Measurements from ENCODE around the gene CYGB.

The CYGB gene

GRCh38 chr17:76558198-76559095 is 20.9 kb upstream of the CYGB start:
- Histone ChIP-seq H3K9me3 (ENCODE audit: low read length) (no peaks in the 10 kb centered on the region), H3K9ac (ENCODE audit: low read length) (peak overlapping the region; percentile 94), H3K4me1 (ENCODE audit: insufficient read depth, low read length) (peaks cover 46% of the 10 kb centered on the region), H3K36me3 (ENCODE audit: insufficient read depth, low read length) (no peaks in the 10 kb centered on the region), H3K27me3 (ENCODE audit: control insufficient read depth in 1 of 2, insufficient read depth in 2 of 2, low read length in 2 of 2) (no peaks in the 10 kb centered on the region), H3K27ac (ENCODE audit: low read depth, low read length) (peak overlapping the region; percentile 17), H3K4me3 (ENCODE audit: low read depth in 1 of 2, low read length in 2 of 2) (peak overlapping the region; percentile 69 to 98)

GRCh38 chr17:76557368-76558197 is 20.1 kb upstream of the CYGB start:
- Histone ChIP-seq H3K36me3 (ENCODE audit: insufficient read depth, low read length) (no peaks in the 10 kb centered on the region), H3K27me3 (ENCODE audit: control insufficient read depth in 1 of 2, insufficient read depth in 2 of 2, low read length in 2 of 2) (no peaks in the 10 kb centered on the region), H3K9me3 (ENCODE audit: low read length) (no peaks in the 10 kb centered on the region), H3K27ac (ENCODE audit: low read depth, low read length) (peak overlapping the region; percentile 17), H3K4me3 (ENCODE audit: low read depth in 1 of 2, low read length in 2 of 2) (peak overlapping the region; percentile 69 to 98), H3K9ac (ENCODE audit: low read length) (peak overlapping the region; percentile 94), H3K4me1 (ENCODE audit: insufficient read depth, low read length) (peaks cover 41% of the 10 kb centered on the region)

- Histone ChIP-seq H3K4me3 (ENCODE audit: low read depth in 1 of 2, low read length in 2 of 2) (peak overlapping the region; percentile 69 to 98), H3K9me3 (ENCODE audit: low read length) (no peaks in the 10 kb centered on the region), H3K9ac (ENCODE audit: low read length) (peak overlapping the region; percentile 94), H3K4me1 (ENCODE audit: insufficient read depth, low read length) (peaks cover 38% of the 10 kb centered on the region), H3K27me3 (ENCODE audit: control insufficient read depth in 1 of 2, insufficient read depth in 2 of 2, low read length in 2 of 2) (no peaks in the 10 kb centered on the region), H3K36me3 (ENCODE audit: insufficient read depth, low read length) (no peaks in the 10 kb centered on the region), H3K27ac (ENCODE audit: low read depth, low read length) (peak overlapping the region; percentile 17)
These were observed 19.4 kb upstream of the CYGB start for GRCh38 chr17:76556765-76557367.

- H3K9ac ChIP-seq (ENCODE audit: low read length), result no peak overlapping the region
- H3K27ac ChIP-seq (ENCODE audit: low read depth, low read length), result no peak overlapping the region
These were observed 16.6 kb upstream of the CYGB start for GRCh38 chr17:76554131-76554530.

GRCh38 chr17:76553178-76553908 is 15.8 kb upstream of the CYGB start:
- Histone ChIP-seq H3K36me3 (ENCODE audit: insufficient read depth, low read length) (no peaks in the 10 kb centered on the region), H3K9ac (ENCODE audit: low read length) (no peak overlapping the region), H3K27ac (ENCODE audit: low read depth, low read length) (no peak overlapping the region), H3K27me3 (ENCODE audit: control insufficient read depth in 1 of 2, insufficient read depth in 2 of 2, low read length in 2 of 2) (no peaks in the 10 kb centered on the region), H3K9me3 (ENCODE audit: low read length) (no peaks in the 10 kb centered on the region), H3K4me3 (ENCODE audit: low read depth in 1 of 2, low read length in 2 of 2) (no peak overlapping the region), H3K4me1 (ENCODE audit: insufficient read depth, low read length) (peaks cover 7% of the 10 kb centered on the region)

More at GRCh38 chr17:76554131-76554530, 16.6 kb upstream of the CYGB start:
- Histone ChIP-seq H3K27me3 (ENCODE audit: control insufficient read depth in 1 of 2, insufficient read depth in 2 of 2, low read length in 2 of 2) (no peaks in the 10 kb centered on the region), H3K4me3 (ENCODE audit: low read depth in 1 of 2, low read length in 2 of 2) (no peak overlapping the region), H3K36me3 (ENCODE audit: insufficient read depth, low read length) (no peaks in the 10 kb centered on the region), H3K4me1 (ENCODE audit: insufficient read depth, low read length) (peaks cover 15% of the 10 kb centered on the region), H3K9me3 (ENCODE audit: low read length) (no peaks in the 10 kb centered on the region)

- Histone ChIP-seq H3K36me3 (ENCODE audit: insufficient read depth, low read length) (no peaks in the 10 kb centered on the region), H3K4me1 (ENCODE audit: insufficient read depth, low read length) (peaks cover 7% of the 10 kb centered on the region), H3K4me3 (ENCODE audit: low read depth in 1 of 2, low read length in 2 of 2) (no peak overlapping the region), H3K27ac (ENCODE audit: low read depth, low read length) (no peak overlapping the region), H3K9me3 (ENCODE audit: low read length) (no peaks in the 10 kb centered on the region), H3K27me3 (ENCODE audit: control insufficient read depth in 1 of 2, insufficient read depth in 2 of 2, low read length in 2 of 2) (no peaks in the 10 kb centered on the region), H3K9ac (ENCODE audit: low read length) (no peak overlapping the region)
These were observed 14.2 kb upstream of the CYGB start for GRCh38 chr17:76551685-76552084.

GRCh38 chr17:76550712-76551615 is 13.5 kb upstream of the CYGB start:
- H3K27me3 ChIP-seq (ENCODE audit: control insufficient read depth in 1 of 2, insufficient read depth in 2 of 2, low read length in 2 of 2), result no peaks in the 10 kb centered on the region
- no peaks in the 10 kb centered on the region for H3K9me3 ChIP-seq (ENCODE audit: low read length)
- no peak overlapping the region for H3K9ac ChIP-seq (ENCODE audit: low read length)
- peaks cover 7% of the 10 kb centered on the region for H3K4me1 ChIP-seq (ENCODE audit: insufficient read depth, low read length)
- H3K4me3 ChIP-seq (ENCODE audit: low read depth in 1 of 2, low read length in 2 of 2), result no peak overlapping the region
- H3K27ac ChIP-seq (ENCODE audit: low read depth, low read length), result no peak overlapping the region
- H3K36me3 ChIP-seq (ENCODE audit: insufficient read depth, low read length), result no peaks in the 10 kb centered on the region

GRCh38 chr17:76549539-76549938 is 12.0 kb upstream of the CYGB start:
- Histone ChIP-seq H3K4me3 (ENCODE audit: low read depth in 1 of 2, low read length in 2 of 2) (no peak overlapping the region), H3K9me3 (ENCODE audit: low read length) (no peaks in the 10 kb centered on the region), H3K4me1 (ENCODE audit: insufficient read depth, low read length) (peaks cover 7% of the 10 kb centered on the region), H3K27ac (ENCODE audit: low read depth, low read length) (no peak overlapping the region), H3K36me3 (ENCODE audit: insufficient read depth, low read length) (no peaks in the 10 kb centered on the region), H3K9ac (ENCODE audit: low read length) (no peak overlapping the region), H3K27me3 (ENCODE audit: control insufficient read depth in 1 of 2, insufficient read depth in 2 of 2, low read length in 2 of 2) (no peaks in the 10 kb centered on the region)

- no peak overlapping the region for H3K27ac ChIP-seq (ENCODE audit: low read depth, low read length)
- H3K4me3 ChIP-seq (ENCODE audit: low read depth in 1 of 2, low read length in 2 of 2), result no peak overlapping the region
- no peaks in the 10 kb centered on the region for H3K27me3 ChIP-seq (ENCODE audit: control insufficient read depth in 1 of 2, insufficient read depth in 2 of 2, low read length in 2 of 2)
- H3K36me3 ChIP-seq (ENCODE audit: insufficient read depth, low read length), result no peaks in the 10 kb centered on the region
- H3K9me3 ChIP-seq (ENCODE audit: low read length), result no peaks in the 10 kb centered on the region
- peaks cover 8% of the 10 kb centered on the region for H3K4me1 ChIP-seq (ENCODE audit: insufficient read depth, low read length)
- no peak overlapping the region for H3K9ac ChIP-seq (ENCODE audit: low read length)
These were observed 11.7 kb upstream of the CYGB start for GRCh38 chr17:76549215-76549518.

- Histone ChIP-seq H3K36me3 (ENCODE audit: insufficient read depth, low read length) (no peaks in the 10 kb centered on the region), H3K9me3 (ENCODE audit: low read length) (no peaks in the 10 kb centered on the region), H3K4me3 (ENCODE audit: low read depth in 1 of 2, low read length in 2 of 2) (no peak overlapping the region), H3K9ac (ENCODE audit: low read length) (peak overlapping the region; percentile 37), H3K4me1 (ENCODE audit: insufficient read depth, low read length) (peaks cover 14% of the 10 kb centered on the region), H3K27me3 (ENCODE audit: control insufficient read depth in 1 of 2, insufficient read depth in 2 of 2, low read length in 2 of 2) (no peaks in the 10 kb centered on the region), H3K27ac (ENCODE audit: low read depth, low read length) (no peak overlapping the region)
These were observed 11.1 kb upstream of the CYGB start for GRCh38 chr17:76548378-76549214.

Measured in muscle layer of colon (tissue), 2 donors.